ENCODE data around the gene COASY.
"Not testable (repeated sequence)": the region's sequence is repeated elsewhere in the genome, so short reads cannot be mapped to it uniquely, and the experiment has no call there.

COASY gene

GRCh38 chr17:42553161-42553818, 8.7 kb upstream of the COASY start:
- no peak for DNase-seq (ENCODE audit: low read depth)

GRCh38 chr17:42553866-42554249, 8.1 kb upstream of the COASY start:
- no peak for DNase-seq (ENCODE audit: low read depth)

- DNase-seq (ENCODE audit: low read depth), result peak; percentile 86
Measured at GRCh38 chr17:42554250-42555121, 7.5 kb upstream of the COASY start.

- DNase-seq (ENCODE audit: low read depth), result no peak
Measured at GRCh38 chr17:42555122-42555622, 6.8 kb upstream of the COASY start.

- not testable (repeated sequence) for DNase-seq (ENCODE audit: low read depth)
Measured at GRCh38 chr17:42555961-42556617, 5.9 kb upstream of the COASY start.

- DNase-seq (ENCODE audit: low read depth), result no peak
Measured at GRCh38 chr17:42559075-42559474, 2.9 kb upstream of the COASY start.

- DNase-seq (ENCODE audit: low read depth), result no peak
Measured at GRCh38 chr17:42560246-42560645, 1.7 kb upstream of the COASY start.

GRCh38 chr17:42562388-42563142, 617 bp downstream of the COASY start:
- no peak for DNase-seq (ENCODE audit: low read depth)

GRCh38 chr17:42563143-42563509, 1.2 kb downstream of the COASY start:
- no peak for DNase-seq (ENCODE audit: low read depth)

- DNase-seq (ENCODE audit: low read depth), result no peak
Measured at GRCh38 chr17:42563543-42563942, 1.6 kb downstream of the COASY start.

GRCh38 chr17:42563950-42564349, 2.0 kb downstream of the COASY start:
- no peak for DNase-seq (ENCODE audit: low read depth)

- DNase-seq (ENCODE audit: low read depth), result no peak
Measured at GRCh38 chr17:42564815-42565522, 3.0 kb downstream of the COASY start.

- DNase-seq (ENCODE audit: low read depth), result no peak
Measured at GRCh38 chr17:42565523-42566214, 3.7 kb downstream of the COASY start.

GRCh38 chr17:42566215-42566882, 4.4 kb downstream of the COASY start:
- DNase-seq (ENCODE audit: low read depth), result no peak

GRCh38 chr17:42566883-42567573, 5.1 kb downstream of the COASY start, which contains the start of gene MLX:
TSS of gene MLX (plus strand) at chr17:42567100. CDS start at chr17:42567125, 25 bp downstream.
- peak; percentile 93 for DNase-seq (ENCODE audit: low read depth)

- no peak for DNase-seq (ENCODE audit: low read depth)
Measured at GRCh38 chr17:42568341-42569111, 6.6 kb downstream of the COASY start.

GRCh38 chr17:42571435-42572225, 9.7 kb downstream of the COASY start:
- no peak for DNase-seq (ENCODE audit: low read depth)

GRCh38 chr17:42573095-42573494, 11.1 kb downstream of the COASY start:
- no peak for DNase-seq (ENCODE audit: low read depth)

Measured in CMK (cell line).